Hematopoietic multipotent progenitor cell treated with erythropoietin and hydrocortisone succinate and interleukin-3 and kit ligand, for 6 days (in vitro differentiated cells): ENCODE data around the gene TMEM170A.
"Not testable (repeated sequence)": the region's sequence is repeated elsewhere in the genome, so short reads cannot be mapped to it uniquely, and the experiment has no call there.

ENCODE experiments used
- DNase-seq: peaks from one replicate; pipeline ENCODE4 v3.0.0-alpha.2; 2015

The TMEM170A gene, protein sequence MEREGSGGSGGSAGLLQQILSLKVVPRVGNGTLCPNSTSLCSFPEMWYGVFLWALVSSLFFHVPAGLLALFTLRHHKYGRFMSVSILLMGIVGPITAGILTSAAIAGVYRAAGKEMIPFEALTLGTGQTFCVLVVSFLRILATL

DNA sequence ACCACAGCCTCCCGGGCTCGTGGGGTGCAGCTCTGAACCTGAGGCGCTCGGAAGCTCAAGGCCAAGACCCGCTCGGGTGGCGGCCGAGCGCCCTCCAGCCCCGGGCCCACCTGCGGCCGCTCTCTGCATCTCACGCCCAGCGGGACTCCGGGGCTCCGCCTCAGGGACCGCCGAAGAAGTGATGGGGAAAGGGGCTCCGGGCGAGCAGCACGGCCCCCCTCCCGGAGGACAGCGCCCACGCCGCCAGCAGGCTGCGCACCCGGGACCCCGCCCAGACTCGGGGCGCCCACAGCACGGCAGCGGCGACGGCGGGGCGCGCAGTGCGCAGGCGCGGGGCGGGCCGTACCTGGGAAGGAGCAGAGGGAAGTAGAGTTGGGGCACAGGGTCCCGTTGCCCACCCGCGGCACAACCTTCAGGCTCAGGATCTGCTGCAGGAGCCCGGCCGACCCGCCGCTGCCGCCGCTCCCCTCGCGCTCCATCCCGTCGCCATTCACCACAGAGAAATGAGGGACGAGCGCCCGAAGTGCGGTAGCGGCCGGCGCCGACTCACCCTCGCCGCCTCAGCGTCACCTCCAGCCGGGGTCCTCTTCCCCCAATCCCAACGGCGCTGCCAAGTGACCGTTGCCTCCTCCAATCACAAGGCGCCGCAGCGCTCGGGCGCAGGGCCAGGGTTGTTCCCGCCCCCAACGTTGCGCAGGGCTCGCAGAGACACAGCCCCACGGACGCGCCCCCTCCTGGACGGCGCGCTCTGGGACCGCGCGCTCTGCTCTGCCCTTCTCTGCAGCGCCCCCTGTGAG, at the start of gene TMEM170A:
TMEM170A (minus strand) TSS at position 568 of the 797 bp plus-strand sequence; CDS start at position 479, 89 bp downstream.
- DNase-seq: peak; percentile 98

DNA sequence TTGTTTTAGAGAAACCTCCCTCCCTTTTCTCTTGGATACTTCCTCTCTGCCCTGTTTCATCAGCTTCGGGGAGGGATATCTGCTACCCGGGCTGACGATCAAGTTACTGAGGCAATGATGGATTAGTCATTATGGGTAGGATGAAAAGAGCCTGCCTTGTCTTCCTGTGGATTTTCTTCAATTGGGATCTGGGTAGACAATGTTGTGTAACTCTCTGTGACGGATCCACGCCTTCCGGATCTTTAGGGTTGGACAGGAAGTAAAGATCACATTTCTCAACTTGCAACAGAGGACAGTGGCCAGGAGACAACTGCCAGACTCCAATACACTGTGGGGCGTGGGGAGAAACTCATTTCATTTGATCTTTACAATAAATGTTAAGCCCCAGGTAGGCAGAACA, 42.1 kb upstream of the TMEM170A start:
- no peak for DNase-seq

DNA sequence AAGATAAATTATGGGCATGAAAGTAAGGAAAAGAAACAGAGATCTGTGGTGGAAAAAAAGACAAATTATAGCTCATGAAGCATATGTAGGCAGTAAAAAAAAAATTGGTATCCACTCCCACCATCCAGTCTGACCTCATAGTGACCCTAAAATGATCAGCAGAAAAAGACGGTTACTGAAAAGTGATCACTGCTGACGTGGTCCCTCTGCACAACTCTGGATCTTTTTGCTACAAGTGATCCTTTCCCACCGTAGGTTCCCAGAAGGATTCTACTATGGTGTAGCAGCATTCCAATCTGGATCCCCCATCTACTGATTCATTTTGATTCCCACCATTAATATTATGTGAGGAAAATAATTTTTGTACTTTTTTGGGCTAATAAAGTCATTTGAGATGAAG, 41.6 kb upstream of the TMEM170A start:
- DNase-seq: no peak

DNA sequence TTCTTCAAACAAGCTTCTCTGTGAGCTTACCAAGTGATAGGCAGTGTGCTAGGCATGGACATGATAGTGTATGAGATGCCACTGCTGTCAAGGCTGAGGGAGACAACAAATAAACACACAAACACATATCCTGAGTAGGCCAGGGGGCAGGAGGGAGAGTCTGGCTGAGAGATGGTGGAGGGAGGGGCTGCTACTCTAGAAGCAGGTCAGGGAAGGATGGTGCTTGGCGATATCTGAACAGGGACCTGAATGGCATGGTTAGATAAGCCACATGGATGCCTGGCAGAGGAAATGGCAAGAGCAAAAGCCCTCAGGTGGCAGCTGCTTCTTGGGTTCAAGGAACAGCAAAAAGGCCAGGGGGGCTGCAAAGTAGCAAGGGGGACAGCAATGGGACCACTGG, 39.3 kb upstream of the TMEM170A start:
- peak; percentile 83 for DNase-seq

DNA sequence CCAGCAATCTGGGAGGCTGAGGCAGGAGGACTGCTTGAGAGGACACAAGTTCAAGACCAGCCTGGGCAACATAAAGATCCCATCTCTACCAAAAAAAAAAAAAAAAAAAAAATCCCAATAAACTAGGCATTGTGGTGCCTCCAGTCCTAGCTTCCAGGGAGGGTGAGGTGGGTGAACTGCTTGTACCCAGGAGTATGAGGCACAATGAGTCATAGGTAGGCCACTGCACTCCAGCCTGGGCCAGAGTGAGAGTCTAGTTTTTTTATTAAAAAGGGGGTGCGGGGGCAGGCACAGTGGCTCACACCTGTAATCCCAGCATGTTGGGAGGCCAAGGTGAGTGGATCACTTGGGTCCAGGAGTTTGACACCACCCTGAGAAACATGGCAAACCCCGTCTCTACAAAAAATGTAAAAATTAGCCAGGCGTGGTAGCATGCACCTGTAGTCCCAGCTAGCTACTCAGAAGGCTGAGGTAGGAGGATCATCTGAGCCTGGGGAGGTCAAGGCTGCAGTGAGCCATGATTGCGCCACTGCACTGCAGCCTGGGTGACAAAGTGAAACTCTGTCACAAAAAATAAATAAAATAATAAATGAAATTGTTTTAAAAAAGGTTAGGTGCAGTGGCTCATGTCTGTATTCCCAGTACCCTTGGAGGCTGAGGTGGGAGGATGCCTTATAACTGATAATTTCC, 38.6 kb upstream of the TMEM170A start:
- no peak for DNase-seq

DNA sequence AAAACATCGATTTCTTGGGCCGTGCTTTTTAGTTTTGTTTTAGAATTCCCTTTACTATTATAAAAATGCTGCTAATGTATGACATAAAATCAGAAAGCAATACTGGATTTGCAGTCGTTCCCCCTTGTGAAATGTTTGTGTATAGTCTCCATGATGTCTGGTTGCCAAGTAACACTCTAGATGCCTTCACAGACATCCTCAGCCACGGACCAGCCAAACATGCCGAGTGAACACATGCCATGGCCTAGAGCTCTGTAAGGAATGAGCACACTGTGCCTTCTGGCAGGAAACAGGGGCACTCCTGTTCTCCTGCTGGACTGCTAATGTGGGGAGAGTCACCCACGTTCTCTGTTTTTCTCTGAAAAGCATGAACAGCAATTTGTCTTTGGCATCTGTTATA, 37.3 kb upstream of the TMEM170A start:
- not testable (repeated sequence) for DNase-seq

DNA sequence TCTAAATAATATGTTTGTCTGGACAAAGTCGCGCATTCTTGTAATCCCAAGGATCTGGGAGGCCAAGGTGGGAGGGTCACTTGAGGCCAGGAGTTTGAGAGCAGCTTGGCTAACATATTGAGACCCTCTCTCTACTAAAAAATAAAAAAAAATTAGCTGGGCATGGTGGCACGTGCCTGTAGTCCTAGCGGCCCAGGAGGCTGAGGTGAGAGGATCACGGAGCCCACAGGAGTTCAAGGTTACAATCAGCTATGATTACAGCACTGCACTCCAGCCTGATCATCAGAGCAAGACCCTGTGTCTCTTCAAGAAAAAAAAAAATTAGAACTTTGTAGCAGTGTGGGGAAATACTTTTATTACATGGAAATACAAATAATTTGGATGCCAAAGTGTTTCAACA, 36.9 kb upstream of the TMEM170A start:
- DNase-seq: no peak

DNA sequence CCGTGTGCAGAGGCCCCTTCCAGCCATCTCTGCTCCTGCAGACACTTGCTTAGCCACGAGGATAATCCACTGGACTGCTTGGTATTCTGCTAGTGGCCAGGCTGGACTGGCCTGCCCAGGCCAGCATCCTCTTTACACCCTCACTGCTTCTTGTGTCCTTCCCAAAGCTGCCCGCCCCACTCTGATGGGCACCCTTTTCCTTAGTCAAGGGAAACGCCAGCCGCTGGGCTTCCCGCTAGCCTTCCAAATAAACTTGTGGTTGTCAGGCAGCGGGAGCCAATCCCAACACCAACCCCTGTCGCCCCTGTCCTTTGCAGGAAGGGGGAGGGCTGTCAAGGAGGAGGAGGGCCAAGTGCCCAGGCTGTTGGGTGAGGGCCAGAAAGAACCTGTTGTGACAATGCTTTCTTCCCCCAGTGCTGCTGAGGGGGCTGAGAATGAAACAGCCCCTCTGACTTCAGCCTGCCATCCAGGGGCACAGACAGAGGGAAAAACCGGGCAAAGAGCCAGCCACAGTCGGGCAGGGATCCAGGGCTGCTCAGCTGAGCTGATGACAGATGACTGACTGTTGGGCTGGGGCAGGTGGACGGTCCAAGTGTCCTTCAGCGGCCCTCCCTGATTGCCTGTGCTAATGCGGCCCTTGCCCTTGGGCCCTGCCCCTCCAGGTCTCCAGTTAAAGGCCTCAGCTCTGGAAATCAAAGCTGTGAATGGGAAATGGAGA, 34.3 kb upstream of the TMEM170A start:
- DNase-seq: peak; percentile 15

DNA sequence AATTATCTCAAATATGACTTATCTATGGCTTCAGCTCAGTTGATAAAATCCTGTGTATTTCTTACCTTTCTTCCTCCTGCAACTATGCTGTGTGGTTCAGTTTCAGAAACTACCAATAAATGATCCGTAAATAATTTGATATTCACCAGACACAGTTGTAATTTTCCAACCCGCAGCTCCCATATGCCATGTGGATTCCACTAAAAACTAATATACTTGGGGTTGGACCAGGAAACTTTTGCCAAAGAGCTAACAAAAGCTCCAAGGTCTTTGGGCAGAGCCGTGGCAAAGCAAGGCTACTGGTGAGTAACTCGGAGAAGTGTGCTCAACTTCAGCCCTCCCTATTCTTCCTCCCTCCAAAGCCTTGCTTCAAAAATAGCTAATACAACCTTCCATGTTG, 33.1 kb upstream of the TMEM170A start:
- no peak for DNase-seq

DNA sequence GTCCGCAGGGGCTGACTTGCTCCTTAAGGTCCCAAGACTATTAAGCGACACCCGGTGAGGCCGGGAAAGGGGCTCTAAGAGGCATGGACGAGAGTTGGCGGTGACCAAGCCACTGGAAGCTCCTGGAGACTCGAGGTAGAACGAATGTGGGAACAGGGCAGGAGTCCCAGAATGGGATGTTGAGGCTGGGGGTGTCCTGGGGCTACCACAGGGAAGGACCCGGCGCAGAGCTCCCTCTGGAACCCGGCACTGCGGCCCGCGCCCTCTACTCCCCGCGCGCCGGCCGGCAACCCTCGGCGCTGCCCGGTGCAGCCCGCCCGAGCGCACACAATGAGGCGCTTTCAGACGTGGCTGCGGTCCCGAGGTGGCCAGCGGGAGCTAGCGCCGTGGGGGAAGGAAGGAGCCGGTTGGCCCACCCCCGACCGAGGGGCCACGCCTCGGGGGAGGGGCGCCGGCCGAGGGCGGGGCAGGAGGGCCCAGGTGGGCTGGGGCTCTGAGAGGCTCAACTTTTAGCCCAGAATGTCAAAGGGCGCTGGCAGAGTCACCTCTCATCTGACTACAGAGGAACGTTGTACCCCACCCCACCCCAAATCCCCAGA, 30.7 kb upstream of the TMEM170A start, which contains the start of gene CHST6:
CHST6 (minus strand) TSS at position 366 of the 599 bp plus-strand sequence. CDS start 15,613 bp downstream, outside the sequence.
- DNase-seq: peak; percentile 37

DNA sequence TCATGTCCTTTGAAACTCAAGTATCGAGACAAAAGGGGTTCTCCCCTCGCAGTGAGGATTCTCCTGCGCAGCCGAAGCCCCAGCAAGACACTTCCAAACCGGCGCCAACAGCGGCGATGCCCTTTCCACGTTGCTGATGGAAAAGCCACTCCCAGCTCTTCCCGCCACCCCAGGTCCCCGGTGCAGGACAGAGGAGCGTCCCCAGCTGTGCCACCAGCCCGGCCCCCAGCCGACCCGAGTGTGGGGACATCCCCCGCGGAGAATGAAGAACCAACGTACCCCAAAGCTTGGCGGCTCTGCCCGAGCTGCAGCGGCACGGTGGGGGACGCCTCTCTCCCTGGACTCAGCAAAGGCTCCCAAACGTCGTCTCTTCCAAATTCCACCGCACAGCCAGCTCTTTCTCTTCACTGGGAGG, 30.2 kb upstream of the TMEM170A start:
- no peak for DNase-seq

DNA sequence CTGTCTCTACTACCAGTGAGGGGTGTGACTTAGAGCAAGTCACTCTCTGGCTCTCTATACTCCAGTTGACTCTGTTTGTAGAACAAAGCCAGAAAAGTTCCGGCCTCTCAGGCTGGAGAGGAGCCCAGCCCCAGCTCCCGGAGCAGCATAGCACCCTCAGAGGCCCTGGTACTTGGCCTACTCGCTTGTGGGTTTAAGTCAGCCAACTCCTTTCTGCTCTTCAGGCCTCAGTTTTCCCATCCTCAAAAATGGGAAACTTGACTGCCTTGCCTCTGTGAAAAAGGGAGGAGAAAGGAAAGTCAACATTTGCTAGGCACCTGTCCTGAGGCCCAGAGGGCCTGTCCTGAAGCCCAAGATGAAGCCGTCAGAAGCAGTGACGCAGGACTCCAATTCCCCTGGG, 29.7 kb upstream of the TMEM170A start:
- no peak for DNase-seq

DNA sequence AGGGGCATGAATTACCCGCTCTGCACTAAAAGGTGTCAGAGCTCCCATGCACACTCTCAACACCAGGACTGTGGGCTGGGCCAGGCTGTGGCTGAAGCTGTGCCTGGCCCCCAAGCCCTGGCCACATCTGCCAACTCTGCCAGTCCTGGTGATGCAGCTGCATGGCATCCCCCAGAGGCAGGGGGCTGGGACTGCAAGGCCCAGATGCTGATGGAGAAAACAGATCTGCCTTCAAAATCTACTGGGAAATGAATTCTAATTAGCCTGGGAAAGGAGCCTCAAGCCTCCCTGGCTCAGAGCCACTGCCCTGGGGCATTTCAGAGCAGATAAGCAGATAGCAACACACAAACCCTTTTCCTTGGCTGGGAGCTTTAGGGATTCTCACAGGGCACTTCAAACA, 27.4 kb upstream of the TMEM170A start:
- DNase-seq: peak; percentile 39

DNA sequence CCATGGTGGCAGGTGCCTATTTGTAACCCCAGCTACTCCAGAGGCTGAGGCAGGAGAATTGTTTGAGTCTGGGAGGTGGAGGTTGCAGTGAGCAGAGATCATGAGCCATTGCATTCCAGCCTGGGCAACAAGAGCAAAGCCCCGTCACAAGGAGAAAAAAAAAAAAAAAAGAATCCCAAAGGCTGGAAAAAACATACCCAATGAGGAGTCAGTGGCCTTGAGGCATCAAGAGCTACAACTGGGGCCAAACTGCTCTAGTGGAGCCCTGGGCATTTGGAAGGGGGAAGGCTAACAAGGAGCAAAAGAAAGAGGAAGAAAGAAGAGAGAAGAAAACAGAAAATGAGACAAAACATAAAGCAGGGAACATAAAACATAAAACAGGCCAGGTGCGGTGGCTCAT, 23.8 kb upstream of the TMEM170A start:
- DNase-seq: no peak

DNA sequence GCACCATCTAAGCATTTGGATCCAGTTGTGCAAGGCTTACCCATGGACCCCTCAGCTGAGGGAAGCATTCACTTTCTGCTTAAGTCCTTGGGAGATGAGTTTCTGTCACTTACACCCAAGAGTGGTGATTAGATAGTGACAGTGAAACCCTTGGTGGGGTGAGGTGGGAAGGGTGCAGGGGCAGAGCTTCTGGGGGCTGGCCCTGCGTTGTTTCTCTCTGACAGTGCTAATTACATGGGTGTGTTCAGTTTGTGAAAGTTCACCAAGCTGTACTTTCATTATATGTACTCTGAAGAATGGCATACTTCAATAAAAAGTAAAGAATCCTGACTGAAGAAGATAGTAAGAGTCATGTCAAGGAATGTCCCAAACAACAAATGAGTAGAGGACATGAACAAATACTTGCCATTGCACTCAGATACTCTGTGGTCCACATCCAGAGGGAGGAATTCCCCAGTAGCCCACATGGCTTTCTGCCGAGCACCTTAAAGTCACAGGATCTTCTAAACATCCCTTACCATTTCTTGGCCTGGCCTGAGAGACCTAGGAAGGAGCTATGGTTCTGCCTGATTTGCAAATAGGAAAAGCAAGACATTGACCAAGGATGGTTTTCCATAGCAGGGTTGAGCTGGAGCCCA, 22.3 kb upstream of the TMEM170A start:
- no peak for DNase-seq

DNA sequence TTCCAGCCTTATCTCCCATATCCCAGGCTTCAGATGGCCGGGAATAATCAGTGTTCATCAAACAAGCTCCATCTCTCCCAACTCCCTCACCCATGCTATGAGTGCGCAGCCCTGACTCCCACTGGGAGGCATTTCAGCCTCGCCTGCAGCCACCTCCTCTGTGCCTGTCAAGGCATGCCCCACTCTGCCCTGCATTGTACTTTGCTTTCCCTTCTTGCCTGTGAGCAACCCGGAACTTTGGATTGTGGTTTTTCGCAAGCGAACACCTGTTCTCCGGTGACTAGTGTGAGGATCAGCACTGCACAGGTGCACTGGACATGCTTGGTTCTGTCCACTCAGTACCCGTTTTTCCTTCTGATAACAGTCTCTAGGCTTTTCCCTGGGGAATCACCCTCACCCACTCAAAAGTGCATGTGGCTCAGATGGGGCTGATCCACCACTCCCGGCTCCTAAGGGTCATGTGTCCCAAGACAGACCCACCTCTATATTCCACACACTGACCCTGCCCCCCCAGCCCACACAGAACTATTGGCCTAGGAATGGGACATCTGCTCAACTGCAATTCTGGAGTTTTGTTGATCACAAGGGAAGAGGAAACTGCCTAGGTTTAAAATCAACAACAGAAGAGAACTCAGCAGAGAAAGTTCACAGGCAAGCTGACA, 21.7 kb upstream of the TMEM170A start:
- DNase-seq: no peak

DNA sequence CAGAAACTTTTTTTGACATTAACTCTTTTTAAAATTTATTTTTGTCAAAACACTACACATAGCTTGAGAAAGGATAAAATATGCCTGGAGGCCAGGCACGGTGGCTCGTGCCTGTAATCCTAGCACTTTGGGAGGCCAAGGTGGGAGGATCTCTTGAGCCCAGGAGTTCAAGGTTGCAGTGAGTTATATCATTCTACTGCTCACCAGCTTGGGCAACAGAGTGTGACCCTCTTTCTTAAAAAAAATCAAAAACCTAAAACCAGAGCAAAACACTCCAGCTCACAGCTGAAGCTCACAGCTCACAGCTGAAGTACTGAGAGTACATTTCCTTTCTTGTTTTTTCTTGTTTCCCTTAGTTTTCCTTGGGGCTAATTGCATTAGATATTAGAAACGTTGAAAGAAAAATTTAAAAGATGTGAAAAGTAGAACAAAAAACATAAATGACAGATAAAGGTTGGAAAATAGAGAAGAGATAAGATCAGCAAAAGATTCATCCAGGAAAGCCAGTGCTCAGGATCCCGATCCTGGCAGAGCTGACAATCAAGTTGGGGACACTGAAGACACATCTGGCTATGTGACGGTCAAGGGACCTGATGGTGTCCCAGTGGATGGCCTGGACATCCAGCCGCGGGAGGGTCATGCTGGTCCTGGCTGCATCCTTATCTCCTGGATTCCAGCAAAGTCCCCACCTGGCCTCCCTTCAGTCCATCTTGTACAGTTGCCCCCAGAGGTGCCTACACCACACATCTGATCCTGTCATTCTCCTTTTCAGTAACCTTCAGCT, 20.9 kb upstream of the TMEM170A start:
- no peak for DNase-seq

DNA sequence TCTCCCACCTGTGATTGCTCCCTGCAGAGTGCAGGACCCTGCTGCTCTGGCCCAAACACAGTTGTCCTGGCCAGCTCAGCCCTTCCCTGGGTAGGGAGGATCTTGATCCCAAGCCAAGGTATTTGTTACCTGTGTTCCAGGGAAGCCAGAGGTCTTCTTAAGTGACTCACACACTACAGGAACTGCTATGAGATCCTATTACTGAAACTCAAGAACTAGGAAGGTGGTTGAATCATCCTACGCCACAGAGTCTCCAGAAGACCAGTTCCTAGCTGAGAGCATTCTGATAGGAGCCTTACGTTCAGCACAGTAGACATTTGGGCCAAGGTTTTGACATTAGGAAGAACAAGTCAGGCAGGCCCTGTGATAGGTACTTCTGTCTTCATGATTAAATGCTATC, 18.7 kb upstream of the TMEM170A start:
- DNase-seq: no peak

DNA sequence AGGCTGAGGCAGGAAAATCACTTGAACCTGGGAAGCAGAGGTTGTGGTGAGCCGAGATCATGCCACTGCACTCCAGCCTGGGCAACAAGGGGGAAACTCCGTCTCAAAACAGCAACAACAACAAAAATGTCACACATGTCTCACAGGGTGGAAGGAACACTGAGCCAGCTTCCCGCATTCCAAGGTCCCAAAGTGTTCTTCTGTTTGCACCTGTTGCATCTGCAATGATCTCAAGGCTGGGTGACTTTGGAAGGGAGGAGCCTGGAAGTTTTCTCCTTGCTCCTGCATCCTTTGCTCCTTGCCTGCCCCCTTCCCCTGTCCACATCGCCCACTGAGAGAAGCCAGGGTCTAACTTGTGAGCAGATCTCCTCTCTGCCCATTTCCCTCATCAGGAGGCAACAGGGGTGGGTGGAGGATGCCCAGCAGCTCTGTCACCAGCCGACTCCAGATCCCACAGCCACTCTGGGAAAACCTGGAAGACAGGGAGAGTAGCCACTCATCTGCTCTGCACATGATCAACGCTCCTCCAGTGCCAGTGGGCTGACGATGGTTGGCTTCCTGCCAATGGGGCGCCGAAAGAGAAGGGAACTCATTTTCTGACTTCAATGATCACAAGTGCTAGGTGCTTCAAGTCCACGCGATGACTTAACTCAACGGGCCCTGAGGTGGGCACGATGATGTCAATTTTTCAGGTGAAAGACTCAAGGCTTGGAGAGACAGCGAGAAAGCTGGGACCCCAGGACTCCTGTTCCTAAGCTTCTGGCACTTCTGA, 18.1 kb upstream of the TMEM170A start:
- no peak for DNase-seq

DNA sequence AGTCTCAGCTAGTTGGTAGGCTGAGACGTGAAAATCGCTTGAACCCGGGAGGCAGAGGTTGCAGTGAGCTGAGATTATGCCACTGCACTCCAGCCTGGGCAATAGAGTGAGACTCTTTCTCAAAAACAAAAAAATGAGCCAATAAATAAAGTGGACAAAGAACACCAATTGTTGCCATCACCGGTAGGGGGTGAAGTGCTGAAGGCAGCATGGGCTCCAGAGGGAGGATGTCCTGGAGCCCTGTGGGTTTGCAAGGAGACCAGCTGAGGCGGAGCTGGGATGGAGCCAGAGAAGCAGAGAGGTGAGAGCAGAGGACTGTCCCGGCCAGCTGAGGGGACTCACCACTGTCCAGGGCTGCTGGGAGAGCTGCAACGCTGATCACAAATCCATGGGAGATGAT, 17.0 kb upstream of the TMEM170A start:
- DNase-seq: no peak
